Gastrocnemius medialis (tissue), 4 donors: ENCODE measurements around the gene PROSER2. TPM values are rescaled to one million over a fixed set of nuclear protein-coding genes. Genes with fewer than 3 reads are reported as not detected.

Source experiments
- ATAC-seq, 2 donors: fragments of 150-250 bp; one replicate each; pipeline ENCODE4 v1.9.1; 2016
- DNase-seq, 2 donors: peaks; one replicate each; pipeline ENCODE4 v3.0.0-alpha.2; 2019
- H3K27ac ChIP-seq, 4 donors: fragments of 200-600 bp; sonication (generic); 1 replicate in 1 of 4; 2 replicates in 3 of 4; pipeline ENCODE4 v1.5.1; 2016 to 2018; ENCODE audit warnings: mild to moderate bottlenecking in 2 of 4, moderate library complexity in 1 of 4
- H3K27me3 ChIP-seq, 3 donors: fragments of 200-600 bp; sonication (generic) in 2 of 3; 1 replicate in 1 of 3; 2 replicates in 2 of 3; pipeline versions ENCODE4 v1.5.1 to v1.6.0; 2016 to 2019; ENCODE audit warnings: mild to moderate bottlenecking in 1 of 3, moderate library complexity in 1 of 3
- H3K36me3 ChIP-seq, 2 donors: fragments of 200-600 bp; sonication (generic) in 1 of 2; one replicate each; pipeline ENCODE4 v1.5.1; 2017 to 2018
- H3K4me1 ChIP-seq, 2 donors: fragments of 200-600 bp; sonication (generic) in 1 of 2; one replicate each; pipeline ENCODE4 v1.5.1; 2016 to 2017; ENCODE audit warnings: mild to moderate bottlenecking in 2 of 2
- H3K4me3 ChIP-seq, 4 donors: fragments of 200-600 bp; sonication (generic) in 3 of 4; 1 replicate in 1 of 4; 2 replicates in 3 of 4; pipeline ENCODE4 v1.5.1; 2016 to 2019; ENCODE audit warnings: mild to moderate bottlenecking in 2 of 4
- H3K9me3 ChIP-seq, 3 donors: fragments of 200-600 bp; sonication (generic) in 2 of 3; 1 replicate in 1 of 3; 2 replicates in 2 of 3; pipeline ENCODE4 v1.5.1; 2016 to 2019
- CTCF ChIP-seq, 5 experiments: fragments of 450-650 bp in 3 of 5; fragments of 200-600 bp in 2 of 5; sonication (generic) in 2 of 5; IDR thresholded peaks in 4 of 5; conservative IDR thresholded peaks in 1 of 5; 1 replicate in 4 of 5; 2 replicates in 1 of 5; pipeline ENCODE4 v1.5.1; 2016 to 2019; ENCODE audit warnings: antibody characterized with exemption in 5 of 5, mild to moderate bottlenecking in 3 of 5, moderate library complexity in 3 of 5
- POLR2A ChIP-seq, 2 donors: fragments of 450-650 bp; IDR thresholded peaks; one replicate each; pipeline ENCODE4 v1.6.1; 2017; ENCODE audit warnings: antibody characterized with exemption in 2 of 2, mild to moderate bottlenecking in 2 of 2, moderate library complexity in 2 of 2
- in situ Hi-C, 4 donors: fragments of 200-750 bp; cut with MboI; loops; one replicate each; pipeline versions ENCODE4 v1.15.0 to v1.8.0; 2017; ENCODE audit warnings: low sequenced_read_pairs in 4 of 4
- intact Hi-C: fragments of 100-400 bp; cut with DNase I; formaldehyde crosslinking; loops from one replicate; pipeline ENCODE4 v1.15.1; 2023; ENCODE audit warnings: low total_unique reads
- total RNA-seq, 4 donors: library from RNA; depleted of rRNA; stranded (reverse); fragments of >200 nt; gene quantifications; one replicate each; pipeline versions ENCODE4 v1.1.0 to v1.2.3, GENCODE V29; 2016

Gene PROSER2
- 1 to 10 TPM in 3 of 4 donors, under 1 TPM in 1; 0.88 to 3.4 (median 1.4) TPM for total RNA-seq

GRCh38 chr10:11823122-11823988 lies at the start of gene PROSER2:
TSS of gene PROSER2 (plus strand) at chr10:11823356. CDS start at chr10:11852078, 28,722 bp downstream.
- ATAC-seq: peak; percentile 55 to 64
- peaks cover 6 to 18% (median 15%) of the 10 kb centered on the region in 3 donors for H3K27me3 ChIP-seq
- no peaks in the 10 kb centered on the region for H3K4me1 ChIP-seq
- peak within 1 kb of the TSS; percentile 49 to 59 (median 54) for H3K4me3 ChIP-seq
- in situ Hi-C loops (no loop called here), intact Hi-C loops (loop anchor here (2.0 kb wide), 1 partner anchor 213 kb away; the partner anchor contains the start of gene USP6NL)
- H3K9me3 ChIP-seq: no peaks in the 10 kb centered on the region
- TF ChIP-seq CTCF (IDR thresholded peaks at IDR 0.05 in 4 of 5, conservative IDR thresholded peaks at IDR 0.05 in 1 of 5): no peak
- peak in 1 of 2 donors; percentile 48 for TF ChIP-seq POLR2A (IDR thresholded peaks at IDR 0.05)
- no peak for DNase-seq
- peak within 1 kb of the TSS in 2 of 4 donors; percentile 38 to 45 for H3K27ac ChIP-seq
- H3K36me3 ChIP-seq: no peaks in the 10 kb centered on the region

GRCh38 chr10:11773761-11774441 lies 49.3 kb upstream of the PROSER2 start:
- Histone ChIP-seq H3K9me3 (no peaks in the 10 kb centered on the region), H3K36me3 (no peaks in the 10 kb centered on the region), H3K27me3 (no peaks in the 10 kb centered on the region), H3K4me1 (no peaks in the 10 kb centered on the region), H3K27ac (no peak overlapping the region), H3K4me3 (no peak overlapping the region)
- no peak for TF ChIP-seq CTCF (IDR thresholded peaks at IDR 0.05 in 4 of 5, conservative IDR thresholded peaks at IDR 0.05 in 1 of 5)
- no peak for TF ChIP-seq POLR2A (IDR thresholded peaks at IDR 0.05)
- intact Hi-C loops: no loop called here
- in situ Hi-C loops: no loop called here
- ATAC-seq (no peak), DNase-seq (no peak)

GRCh38 chr10:11775412-11775811 lies 47.7 kb upstream of the PROSER2 start:
- Histone ChIP-seq H3K4me1 (no peaks in the 10 kb centered on the region), H3K27ac (no peak overlapping the region), H3K4me3 (no peak overlapping the region), H3K36me3 (no peaks in the 10 kb centered on the region), H3K27me3 (no peaks in the 10 kb centered on the region), H3K9me3 (no peaks in the 10 kb centered on the region)
- ATAC-seq (no peak), DNase-seq (no peak)
- TF ChIP-seq CTCF (IDR thresholded peaks at IDR 0.05 in 4 of 5, conservative IDR thresholded peaks at IDR 0.05 in 1 of 5) (no peak), POLR2A (IDR thresholded peaks at IDR 0.05) (no peak)
- intact Hi-C loops: no loop called here
- in situ Hi-C loops: loop anchor here in 2 of 4 donors (25.0 kb wide), 1 partner anchor 212 kb away; no protein-coding TSS in a partner anchor

- Histone ChIP-seq H3K27ac (no peak overlapping the region), H3K36me3 (no peaks in the 10 kb centered on the region), H3K4me1 (no peaks in the 10 kb centered on the region), H3K27me3 (no peaks in the 10 kb centered on the region), H3K4me3 (no peak overlapping the region), H3K9me3 (no peaks in the 10 kb centered on the region)
- TF ChIP-seq CTCF (IDR thresholded peaks at IDR 0.05 in 4 of 5, conservative IDR thresholded peaks at IDR 0.05 in 1 of 5): no peak
- TF ChIP-seq POLR2A (IDR thresholded peaks at IDR 0.05): no peak
- no peak for DNase-seq
- in situ Hi-C loops: loop anchor here in 2 of 4 donors (25.0 kb wide), 1 partner anchor 211 kb away; no protein-coding TSS in a partner anchor
- no peak for ATAC-seq
- intact Hi-C loops: no loop called here
Measured at GRCh38 chr10:11776080-11776479, 47.1 kb upstream of the PROSER2 start.
